Cerebellar nuclear complex (tissue), 1 donor: ENCODE measurements around the gene SPSB4.
A peak's percentile ranks its signal among the peaks of the same experiment; 100 is the strongest.

Experiments
- DNase-seq, 2 experiments: peaks; one replicate each; lab custom pipeline; 2025; lab: John Stamatoyannopoulos, UW

Gene SPSB4

GRCh38 chr3:141152801-141153678 lies 101.9 kb downstream of the SPSB4 start:
- DNase-seq, result no peak

- no peak for DNase-seq
Observed at GRCh38 chr3:141153679-141153966, 102.5 kb downstream of the SPSB4 start.

GRCh38 chr3:141164852-141165251 lies 113.7 kb downstream of the SPSB4 start:
- DNase-seq, result no peak

GRCh38 chr3:141167681-141168080 lies 116.5 kb downstream of the SPSB4 start:
- DNase-seq, result no peak

- no peak for DNase-seq
Observed at GRCh38 chr3:141170678-141171295, 119.6 kb downstream of the SPSB4 start.

- DNase-seq, result no peak
Observed at GRCh38 chr3:141174674-141175073, 123.5 kb downstream of the SPSB4 start.

GRCh38 chr3:141176775-141177174 lies 125.6 kb downstream of the SPSB4 start:
- DNase-seq, result no peak

- DNase-seq, result no peak
Observed at GRCh38 chr3:141178026-141178425, 126.9 kb downstream of the SPSB4 start.

- DNase-seq, result no peak
Observed at GRCh38 chr3:141178551-141178950, 127.4 kb downstream of the SPSB4 start.

GRCh38 chr3:141179983-141180382 lies 128.8 kb downstream of the SPSB4 start:
- no peak for DNase-seq

- DNase-seq, result no peak
Observed at GRCh38 chr3:141181196-141181595, 130.0 kb downstream of the SPSB4 start.

- DNase-seq, result no peak
Observed at GRCh38 chr3:141181819-141182218, 130.7 kb downstream of the SPSB4 start.

- no peak for DNase-seq
Observed at GRCh38 chr3:141183606-141184005, 132.5 kb downstream of the SPSB4 start.

- DNase-seq, result no peak
Observed at GRCh38 chr3:141184430-141184829, 133.3 kb downstream of the SPSB4 start.

GRCh38 chr3:141191097-141191749 lies 140.1 kb downstream of the SPSB4 start:
- DNase-seq, result no peak

GRCh38 chr3:141192345-141192744 lies 141.2 kb downstream of the SPSB4 start:
- peak; percentile 53 to 84 for DNase-seq

GRCh38 chr3:141193066-141193830 lies 142.1 kb downstream of the SPSB4 start:
- no peak for DNase-seq
